Measurements from ENCODE around the gene RIN3.

RIN3 gene

GRCh38 chr14:92487513-92488133 lies 26.0 kb upstream of the RIN3 start:
- no peak for DNase-seq (ENCODE audit: low read depth)
- no peak overlapping the region for H3K4me3 ChIP-seq (ENCODE audit: low read depth, low read length)
- TF ChIP-seq, protein P1, sequence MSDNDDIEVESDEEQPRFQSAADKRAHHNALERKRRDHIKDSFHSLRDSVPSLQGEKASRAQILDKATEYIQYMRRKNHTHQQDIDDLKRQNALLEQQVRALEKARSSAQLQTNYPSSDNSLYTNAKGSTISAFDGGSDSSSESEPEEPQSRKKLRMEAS (IDR thresholded peaks at IDR 0.05; ENCODE audit: low read depth, low read length): no peak
- TF ChIP-seq MYC (IDR thresholded peaks at IDR 0.05; ENCODE audit: low read depth, low read length) (no peak), POLR2A (IDR thresholded peaks at IDR 0.05; ENCODE audit: extremely low read depth, insufficient read length) (no peak), CTCF (IDR thresholded peaks at IDR 0.05; ENCODE audit: low read depth, low read length) (no peak)

DNA sequence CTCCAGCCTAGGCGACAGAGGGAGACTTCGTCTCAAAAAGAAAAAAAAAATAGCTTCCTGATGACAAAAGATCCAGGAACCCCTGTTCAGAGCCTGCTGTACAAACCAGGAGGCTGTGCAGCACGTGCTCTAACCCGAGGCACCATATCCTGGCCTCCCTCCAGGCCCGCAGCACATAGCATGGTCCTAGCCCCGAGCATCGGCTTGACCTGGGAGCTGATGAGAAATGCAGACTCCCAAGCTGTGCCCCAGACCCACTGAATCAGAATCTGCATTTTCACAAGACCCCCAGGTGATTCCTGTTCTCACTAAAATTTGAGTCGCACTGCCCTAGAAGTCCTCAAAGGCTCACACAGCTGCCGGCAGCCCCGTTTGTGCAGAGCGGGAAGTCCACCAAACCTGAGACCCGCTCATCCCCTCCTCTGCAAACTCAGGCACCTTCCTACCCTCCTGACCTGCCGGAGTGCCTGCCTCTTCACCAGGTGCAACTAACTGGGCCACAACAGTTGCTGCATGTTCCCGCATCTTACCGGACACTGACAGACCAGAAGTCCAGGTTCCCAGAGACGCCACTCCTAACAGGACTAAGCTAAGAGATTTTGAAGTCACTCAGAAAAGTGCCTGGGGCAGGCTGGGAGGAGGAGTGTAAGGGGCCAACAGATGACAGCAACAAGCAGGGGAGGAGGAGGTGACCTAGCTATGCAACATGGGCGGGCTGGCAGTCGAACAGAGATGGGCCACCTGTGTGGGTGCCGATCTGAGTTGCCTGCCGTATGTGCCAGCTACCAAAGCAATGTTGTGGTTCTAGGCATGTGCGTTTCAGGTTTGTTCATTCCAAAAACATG lies 24.0 kb upstream of the RIN3 start:
- no peak for TF ChIP-seq POLR2A (IDR thresholded peaks at IDR 0.05; ENCODE audit: extremely low read depth, insufficient read length)
- TF ChIP-seq CTCF (IDR thresholded peaks at IDR 0.05; ENCODE audit: low read depth, low read length): no peak
- TF ChIP-seq, protein P1 (IDR thresholded peaks at IDR 0.05; ENCODE audit: low read depth, low read length): no peak
- TF ChIP-seq MYC (IDR thresholded peaks at IDR 0.05; ENCODE audit: low read depth, low read length): no peak
- H3K4me3 ChIP-seq (ENCODE audit: low read depth, low read length): no peak overlapping the region
- no peak for DNase-seq (ENCODE audit: low read depth)

DNA sequence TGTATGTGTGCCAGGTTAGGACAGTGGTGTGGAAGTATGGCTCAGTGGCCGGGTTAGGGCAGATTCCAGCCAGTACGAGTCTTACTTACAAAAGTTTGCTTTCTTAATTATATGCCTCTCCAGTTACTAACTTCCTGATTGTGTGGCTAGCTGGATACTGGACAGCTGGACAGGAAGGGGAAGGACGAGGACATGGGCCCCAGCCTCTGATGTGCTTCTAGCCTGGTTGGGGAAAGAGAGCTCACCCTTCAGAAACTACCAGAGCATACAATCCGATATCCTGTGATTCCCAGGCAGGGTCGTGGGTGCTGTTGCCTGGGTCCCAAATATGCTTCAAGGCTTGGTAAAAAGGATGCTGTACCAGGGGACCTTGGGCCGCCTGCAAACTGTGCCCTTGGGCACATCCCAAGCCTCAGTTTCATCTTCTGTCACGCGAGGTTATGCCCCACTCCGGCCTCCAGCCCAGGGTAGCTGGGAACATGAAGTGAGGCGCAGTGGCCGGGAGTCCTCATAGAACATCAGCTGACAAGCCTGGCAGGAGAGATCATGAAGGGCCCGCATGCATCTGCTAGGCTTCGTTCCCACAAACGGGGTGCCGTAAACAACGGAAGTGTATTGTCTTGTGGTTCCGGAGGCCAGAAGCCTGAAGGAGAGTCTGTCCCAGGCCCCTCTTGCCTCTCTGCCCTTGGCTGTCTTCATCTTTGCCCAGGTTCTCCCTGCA lies 23.2 kb upstream of the RIN3 start:
- DNase-seq (ENCODE audit: low read depth): no peak
- TF ChIP-seq CTCF (IDR thresholded peaks at IDR 0.05; ENCODE audit: low read depth, low read length) (no peak), POLR2A (IDR thresholded peaks at IDR 0.05; ENCODE audit: extremely low read depth, insufficient read length) (no peak), MYC (IDR thresholded peaks at IDR 0.05; ENCODE audit: low read depth, low read length) (no peak)
- TF ChIP-seq, protein P1 (IDR thresholded peaks at IDR 0.05; ENCODE audit: low read depth, low read length): no peak
- no peak overlapping the region for H3K4me3 ChIP-seq (ENCODE audit: low read depth, low read length)

GRCh38 chr14:92491782-92492181 lies 21.8 kb upstream of the RIN3 start:
- no peak for DNase-seq (ENCODE audit: low read depth)
- no peak for TF ChIP-seq CTCF (IDR thresholded peaks at IDR 0.05; ENCODE audit: low read depth, low read length)
- no peak overlapping the region for H3K4me3 ChIP-seq (ENCODE audit: low read depth, low read length)

DNA sequence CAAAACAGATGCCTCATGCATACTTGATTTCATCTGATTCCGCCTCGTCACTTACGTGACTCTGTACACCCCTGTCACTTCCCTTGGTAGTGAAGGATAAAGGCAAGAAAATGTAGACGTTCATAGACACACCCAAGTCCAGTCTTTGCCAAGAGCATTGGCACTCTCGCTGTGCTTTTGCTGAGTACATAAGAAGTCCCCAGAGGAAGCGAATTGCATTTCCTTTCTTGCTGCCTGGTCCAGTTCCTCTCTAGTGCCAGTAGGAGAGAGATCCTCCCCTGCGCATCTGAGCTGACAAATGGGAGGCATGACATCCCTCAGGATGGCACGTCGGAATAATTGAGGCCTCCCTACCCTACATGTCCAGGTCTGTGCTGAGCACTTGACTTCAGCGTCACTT lies 21.3 kb upstream of the RIN3 start:
- TF ChIP-seq MYC (IDR thresholded peaks at IDR 0.05; ENCODE audit: low read depth, low read length) (no peak), POLR2A (IDR thresholded peaks at IDR 0.05; ENCODE audit: extremely low read depth, insufficient read length) (no peak), CTCF (IDR thresholded peaks at IDR 0.05; ENCODE audit: low read depth, low read length) (no peak)
- TF ChIP-seq, protein P1 (IDR thresholded peaks at IDR 0.05; ENCODE audit: low read depth, low read length): no peak
- DNase-seq (ENCODE audit: low read depth): peak; percentile 48
- H3K4me3 ChIP-seq (ENCODE audit: low read depth, low read length): no peak overlapping the region

All from NB4 (cell line).